GM18505 (cell line): ENCODE data around the gene GPC6.

Experiments used
- ATAC-seq: cut with Tn5 transposase; IDR thresholded peaks from one replicate; pipeline ENCODE4 v1.9.1; 2021; ENCODE audit not compliant: unreplicated experiment
- POLR2A ChIP-seq: IDR thresholded peaks from 4 replicates; pipeline ENCODE4 v1.6.1; 2011; ENCODE audit warnings: borderline replicate concordance; ENCODE audit not compliant: insufficient read depth, insufficient read length; ENCODE audit errors: extremely low read depth

Gene GPC6

DNA sequence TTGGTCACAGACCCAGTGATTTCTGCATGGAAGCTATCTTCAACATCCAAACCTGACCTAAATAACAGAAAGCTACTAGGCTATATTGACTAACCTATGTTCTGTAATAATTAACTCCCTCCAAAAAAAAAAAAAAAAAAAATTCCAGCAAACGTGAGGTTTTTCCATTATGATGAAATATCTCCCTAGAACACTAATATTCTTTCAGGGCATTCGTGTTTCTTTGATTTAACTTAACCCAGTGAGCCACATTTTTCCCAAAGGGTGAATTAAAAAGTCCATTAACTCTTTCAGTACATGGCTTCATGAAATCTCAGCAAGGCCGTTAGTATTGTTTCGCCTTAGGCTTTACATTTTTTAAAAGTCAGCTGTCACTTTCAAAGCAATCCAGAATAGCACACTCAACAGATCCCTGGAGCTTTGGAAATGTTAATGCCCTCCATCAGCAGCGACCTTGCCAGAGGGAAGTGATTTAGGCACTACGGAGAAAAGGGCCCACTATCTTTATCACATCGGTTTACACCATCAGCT is 1077.1 kb downstream of the GPC6 start:
- no peak for ATAC-seq
- TF ChIP-seq POLR2A: no peak

DNA sequence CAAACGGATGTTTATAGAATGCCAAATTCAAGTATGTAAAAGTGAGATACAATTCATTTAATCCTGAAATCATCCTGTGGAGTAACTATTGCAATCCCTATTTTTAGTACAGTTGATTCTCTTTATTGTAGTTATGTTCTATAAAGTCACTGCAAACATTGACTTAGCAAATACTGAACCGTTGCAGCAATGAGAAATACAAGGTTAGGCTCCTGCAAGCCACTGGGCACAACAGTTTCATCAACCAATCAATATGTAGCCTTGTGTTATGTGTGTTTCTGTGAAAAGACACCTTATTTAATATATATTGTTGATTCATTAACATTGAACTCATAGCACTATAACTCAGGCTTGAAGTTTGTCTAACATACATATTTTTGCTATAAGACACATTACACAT is 1078.4 kb downstream of the GPC6 start:
- TF ChIP-seq POLR2A: no peak
- ATAC-seq: no peak

DNA sequence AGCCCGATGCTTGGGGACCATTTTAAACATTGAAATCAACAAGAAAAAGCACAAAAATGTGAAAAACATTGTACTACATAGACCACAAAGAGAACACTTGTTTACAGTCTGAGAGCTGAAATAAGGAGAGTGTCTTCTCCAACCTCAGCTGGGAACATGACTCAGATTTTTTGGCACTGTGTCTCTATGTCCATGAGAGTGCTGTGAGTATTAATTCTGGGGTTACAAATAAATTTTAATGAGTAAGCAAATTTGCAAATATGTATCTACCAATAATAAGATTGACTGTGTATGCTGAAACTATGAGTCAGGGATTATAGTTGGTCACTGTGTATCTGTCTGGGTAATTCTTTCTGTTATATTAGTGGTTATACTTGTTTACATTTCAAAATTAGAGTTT is 1078.9 kb downstream of the GPC6 start:
- no peak for ATAC-seq
- TF ChIP-seq POLR2A: no peak

DNA sequence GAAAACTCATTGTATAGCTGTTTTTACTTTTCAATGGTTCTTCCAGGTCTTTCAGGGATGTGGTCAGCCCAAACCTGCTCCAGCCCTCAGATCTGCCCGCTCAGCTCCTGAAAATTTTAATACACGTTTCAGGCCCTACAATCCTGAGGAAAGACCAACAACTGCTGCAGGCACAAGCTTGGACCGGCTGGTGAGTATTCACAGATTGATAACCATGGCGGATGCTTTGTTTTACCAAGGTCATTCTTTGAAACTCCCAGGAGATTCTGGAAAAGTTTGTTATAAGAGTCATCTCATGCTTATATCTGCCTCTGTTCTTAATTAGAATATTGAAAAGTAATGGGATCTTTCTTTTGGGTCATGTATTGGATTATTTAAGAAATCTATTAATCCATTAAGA is 1079.3 kb downstream of the GPC6 start:
- TF ChIP-seq POLR2A: no peak
- ATAC-seq: no peak

DNA sequence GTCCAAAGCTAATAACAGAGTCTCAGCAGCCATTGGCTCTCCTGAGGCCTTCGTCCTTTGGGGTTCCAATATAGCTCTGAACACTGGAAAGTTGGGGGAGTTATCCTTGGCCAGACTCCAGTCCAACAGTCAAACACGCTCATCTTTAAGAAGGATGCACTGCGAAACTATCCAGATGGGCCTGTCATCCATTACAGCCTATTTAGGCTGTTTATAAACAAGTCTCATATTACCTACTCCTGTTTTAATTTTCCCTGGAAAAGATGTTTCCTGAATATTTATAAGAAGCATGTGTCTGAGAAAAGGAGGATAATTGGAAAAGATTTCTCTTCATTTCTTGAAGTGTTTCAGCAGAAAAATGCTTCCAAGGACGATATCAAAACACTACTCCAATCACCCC is 1082.2 kb downstream of the GPC6 start:
- ATAC-seq: no peak
- TF ChIP-seq POLR2A: no peak

DNA sequence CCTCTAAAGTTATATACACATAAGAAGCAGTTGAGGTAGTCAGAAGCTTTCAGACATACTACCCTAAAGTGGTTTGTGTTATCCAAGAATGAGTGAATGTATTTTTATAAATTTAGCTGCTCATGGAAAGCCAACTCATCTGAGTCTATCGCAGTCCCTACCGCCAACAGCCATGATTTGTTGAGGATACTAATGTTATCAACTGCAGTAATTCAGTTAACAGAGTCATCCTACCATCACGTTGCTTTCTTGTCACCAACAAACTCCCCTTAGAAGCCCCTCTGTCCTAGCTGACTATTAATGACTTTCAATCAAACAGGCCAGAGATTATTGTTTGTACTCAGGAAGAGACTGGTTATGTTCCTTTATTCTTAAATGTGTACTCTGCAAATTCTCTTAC is 1083.0 kb downstream of the GPC6 start:
- no peak for ATAC-seq
- no peak for TF ChIP-seq POLR2A

DNA sequence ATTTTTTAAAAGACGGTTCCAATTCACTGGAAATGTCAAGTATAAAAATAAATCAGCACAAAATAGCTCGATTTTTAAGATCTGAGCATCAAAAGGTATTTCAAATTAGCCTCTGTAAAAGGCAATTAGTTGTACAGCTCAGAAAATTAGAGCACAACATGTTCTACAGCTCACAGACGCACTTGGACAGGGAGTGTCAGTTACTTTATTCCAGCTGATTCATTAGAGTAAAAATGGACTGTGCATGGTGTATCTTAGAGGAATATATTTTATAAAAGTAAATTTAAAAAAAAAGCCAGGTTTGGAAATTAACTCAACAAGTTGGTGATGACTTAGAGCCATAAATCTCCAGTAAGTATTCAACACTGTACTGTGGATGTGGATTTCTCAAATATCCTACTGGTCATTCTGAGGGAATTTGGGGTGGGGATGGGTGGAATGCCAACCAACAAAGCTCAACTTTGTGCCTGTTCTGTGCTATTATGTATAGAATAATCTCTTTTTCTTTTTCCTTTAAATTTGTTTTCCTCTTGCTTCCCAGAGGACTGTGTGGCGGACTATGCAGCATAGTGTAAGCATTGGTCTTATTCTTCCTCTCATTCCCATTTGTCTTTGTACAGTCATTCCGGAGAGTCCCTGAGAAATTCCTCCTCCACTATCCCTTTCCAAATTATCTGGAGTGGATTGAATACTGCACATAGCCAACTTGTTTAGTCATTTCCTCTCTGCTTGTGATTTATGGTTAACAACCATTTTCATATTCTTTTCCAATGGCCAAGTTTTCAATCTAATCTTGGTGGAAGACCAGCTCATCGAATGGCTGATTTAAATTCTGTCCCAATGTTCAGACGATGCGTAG is 1083.6 kb downstream of the GPC6 start:
- TF ChIP-seq POLR2A: no peak
- no peak for ATAC-seq

DNA sequence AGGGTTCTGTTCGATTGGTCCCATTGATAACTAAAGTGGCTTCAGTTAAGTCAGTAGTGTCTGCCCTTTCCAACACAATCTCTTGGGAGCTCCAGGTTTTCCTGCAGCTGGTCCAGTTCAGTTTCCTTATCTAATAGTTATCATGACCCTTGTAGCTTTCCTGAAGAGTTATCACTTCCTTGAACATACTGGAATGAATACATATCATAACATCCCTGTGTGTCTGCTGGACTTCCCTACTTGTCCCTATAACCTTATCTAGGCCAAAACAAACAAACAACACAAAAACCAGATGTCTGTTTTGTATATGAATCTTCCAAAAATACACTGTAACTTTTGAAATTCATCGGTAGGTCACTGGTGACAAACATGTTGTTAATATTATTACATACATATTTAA is 1085.3 kb downstream of the GPC6 start:
- no peak for ATAC-seq
- TF ChIP-seq POLR2A: no peak

DNA sequence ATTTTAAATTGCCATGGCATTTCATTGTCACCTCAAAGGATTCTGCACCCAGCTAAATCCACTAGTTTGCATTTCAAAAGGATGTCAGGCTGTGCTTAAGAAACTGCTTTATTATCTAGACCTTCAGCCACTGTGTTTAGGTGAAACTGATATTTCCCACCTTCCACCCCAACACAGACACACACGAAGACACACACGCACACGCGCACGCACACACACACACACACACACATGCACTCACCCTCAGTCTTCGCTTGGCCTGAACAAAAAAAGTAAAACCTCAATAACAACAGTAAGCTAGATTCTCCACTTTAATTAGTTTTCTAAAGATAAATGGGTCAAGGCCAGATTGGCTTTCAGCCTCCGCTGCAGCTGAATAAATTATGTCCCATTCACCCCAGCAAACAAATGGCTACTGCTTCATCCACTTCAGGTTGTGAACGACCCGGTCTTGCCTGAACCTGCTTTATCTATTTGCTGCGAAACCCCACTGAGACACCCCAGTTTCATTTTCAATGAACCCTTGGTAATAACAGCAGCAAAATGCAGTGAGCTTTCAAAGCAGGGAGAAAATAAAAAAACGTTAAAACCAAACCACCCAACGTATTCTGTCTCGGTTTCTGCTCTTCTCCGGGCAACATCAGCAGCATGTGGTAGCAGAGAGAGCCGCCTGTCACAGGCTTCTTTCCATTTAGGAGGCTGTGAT is 1086.1 kb downstream of the GPC6 start:
- TF ChIP-seq POLR2A: no peak
- peak; percentile 52 for ATAC-seq

DNA sequence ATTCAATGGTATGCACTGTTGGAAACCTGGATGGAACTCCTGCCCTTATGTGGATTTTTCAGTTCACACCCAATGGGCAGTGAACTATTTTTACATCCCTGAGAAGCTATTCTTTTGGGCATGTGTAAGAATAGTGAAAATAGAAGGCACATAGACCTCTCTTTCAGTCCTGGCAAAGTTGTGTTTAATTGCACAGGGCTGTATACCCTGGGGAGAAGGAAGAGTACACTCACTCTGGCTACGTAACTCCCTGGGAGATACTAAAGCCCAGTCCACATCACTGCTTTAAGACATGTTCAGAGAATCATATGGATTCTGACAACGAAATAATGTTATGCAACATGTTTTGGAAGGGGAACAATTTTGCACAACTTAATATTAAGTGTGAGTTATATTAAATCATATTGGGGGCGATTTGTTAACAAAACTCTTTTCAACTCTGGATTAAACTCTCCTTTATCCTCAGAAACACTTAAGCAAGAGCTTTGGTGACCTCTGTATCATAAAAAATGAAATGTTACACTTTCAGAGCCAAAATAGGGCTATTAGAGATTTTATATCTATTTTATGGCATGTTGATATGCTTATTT is 1086.8 kb downstream of the GPC6 start:
- no peak for TF ChIP-seq POLR2A
- no peak for ATAC-seq

DNA sequence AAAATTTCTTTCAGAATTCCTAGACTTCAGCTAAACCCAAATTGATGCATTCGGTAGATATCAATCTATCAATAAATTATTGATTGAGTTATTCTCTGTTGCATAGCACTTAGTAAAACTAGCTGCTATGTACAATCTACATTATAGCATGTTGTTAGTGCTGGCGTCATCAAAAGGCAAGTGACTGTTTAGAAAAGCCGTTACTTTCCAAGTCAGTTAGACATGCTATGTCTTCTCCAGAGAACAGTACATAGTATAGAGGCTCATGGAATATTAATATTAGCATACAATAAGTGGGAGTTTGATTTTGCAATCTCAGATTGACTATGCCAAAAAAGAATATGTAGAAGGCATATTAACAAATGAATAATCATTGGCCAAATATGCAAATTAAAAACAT is 1087.3 kb downstream of the GPC6 start:
- no peak for TF ChIP-seq POLR2A
- no peak for ATAC-seq

DNA sequence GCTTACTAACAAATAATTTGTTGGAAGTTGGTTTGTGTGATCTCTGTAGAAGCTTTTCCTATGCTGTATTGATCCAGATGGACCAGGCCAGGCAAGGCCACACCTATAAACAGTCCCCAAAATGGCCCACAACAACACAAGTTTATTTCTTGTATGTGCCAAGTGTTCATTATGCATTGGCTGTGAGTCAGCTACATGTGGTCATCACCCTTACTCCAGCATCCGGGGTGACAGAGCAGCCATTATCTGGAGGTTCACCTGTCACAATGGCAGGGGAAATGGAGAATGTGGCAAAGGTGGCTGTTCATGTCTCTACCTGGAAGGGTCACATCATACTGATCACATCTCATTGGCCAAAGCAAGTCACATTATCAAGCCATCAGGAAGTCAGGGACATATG is 1088.6 kb downstream of the GPC6 start:
- no peak for ATAC-seq
- TF ChIP-seq POLR2A: no peak

DNA sequence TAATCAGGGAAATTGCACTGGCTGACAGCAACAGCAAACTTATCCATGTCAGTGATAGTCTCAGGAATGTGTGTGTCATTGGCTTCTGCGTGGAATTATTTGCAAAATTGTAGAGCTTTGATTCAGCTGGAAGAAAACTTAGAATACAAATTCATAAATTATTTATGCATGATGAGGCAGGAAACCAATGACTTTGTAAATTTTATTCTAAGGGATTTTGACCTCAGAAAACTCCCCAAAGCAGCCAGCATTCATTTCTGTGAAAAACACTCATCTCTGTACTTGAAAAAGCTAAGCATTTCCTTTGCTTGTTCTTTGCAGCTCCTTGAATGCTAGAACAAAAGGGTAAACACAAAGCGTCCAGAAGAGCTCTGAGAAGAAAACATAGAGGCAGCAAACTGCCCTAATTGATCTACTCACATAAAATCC is 1090.5 kb downstream of the GPC6 start:
- TF ChIP-seq POLR2A: no peak
- peak; percentile 66 for ATAC-seq
